Colonic mucosa (tissue), 4 donors: ENCODE results near the gene WDR20. TPM values are rescaled to one million over a fixed set of nuclear protein-coding genes. Genes with fewer than 3 reads are reported as not detected.

ENCODE experiments used
- DNase-seq: peaks from one replicate; pipeline ENCODE4 v3.0.0-alpha.2; 2020
- H3K27ac ChIP-seq: fragments of 200-600 bp; one replicate; pipeline ENCODE4 v1.8.0; 2021
- H3K27me3 ChIP-seq: fragments of 200-600 bp; one replicate; pipeline ENCODE4 v1.8.0; 2021
- H3K36me3 ChIP-seq: fragments of 200-600 bp; one replicate; pipeline ENCODE4 v1.8.0; 2021
- H3K4me1 ChIP-seq: fragments of 200-600 bp; one replicate; pipeline ENCODE4 v1.8.0; 2021; ENCODE audit warnings: mild to moderate bottlenecking
- H3K4me3 ChIP-seq: fragments of 200-600 bp; one replicate; pipeline ENCODE4 v1.8.0; 2021
- H3K9ac ChIP-seq, 2 donors: one replicate each; pipeline ENCODE4 v1.7.0; 2013; ENCODE audit warnings: control low read depth in 2 of 2, low read depth in 2 of 2, low read length in 2 of 2
- H3K9me3 ChIP-seq: fragments of 200-600 bp; one replicate; pipeline ENCODE4 v1.8.0; 2021
- intact Hi-C: fragments of 100-400 bp; cut with DNase I; formaldehyde crosslinking; loops from one replicate; pipeline ENCODE4 v1.14.1; 2022
- total RNA-seq, 2 donors: library from RNA; stranded (reverse); fragmentation: NEBNext Ultra II Directional in 1 of 2; extraction: Animal tissue kit (Norgen Biotek cat#: 25700) in 1 of 2; gene quantifications; one replicate each; pipeline ENCODE4 v1.2.1, GENCODE V29; 2021
- TF ChIP-seq, protein P1 (sequence below): fragments of 200-600 bp; IDR thresholded peaks from one replicate; pipeline ENCODE4 v1.8.0; 2022; ENCODE audit warnings: antibody characterized with exemption, mild to moderate bottlenecking
- donor health status: healthy.
- donor health status: DM: no; HTN: no; CAD: no.
- donor health status: DM: no; HTN: no; CAD: no.

The WDR20 gene
- total RNA-seq, 2 donors from 2014 or later = 30.0 to 31.2 TPM

DNA sequence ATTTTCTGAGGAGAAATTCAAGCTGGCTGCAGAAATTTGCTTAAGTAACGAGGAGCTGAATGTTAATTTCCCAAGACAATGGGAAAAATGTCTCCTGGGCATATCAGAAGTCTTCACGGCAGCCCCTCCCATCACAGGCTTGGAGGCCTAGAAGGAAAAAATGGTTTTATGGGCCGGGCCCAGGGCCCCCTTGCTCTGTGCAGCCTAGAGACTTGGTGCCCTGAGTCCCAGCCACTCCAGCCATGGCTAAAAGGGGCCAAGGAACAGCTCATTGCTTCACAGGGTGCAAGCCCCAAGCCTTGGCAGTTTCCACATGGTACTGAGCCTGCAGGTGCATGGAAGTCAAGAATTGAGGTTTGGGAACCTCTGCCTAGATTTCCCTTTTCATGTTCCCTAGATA, 28.6 kb upstream of the WDR20 start:
- TF ChIP-seq, protein P1, sequence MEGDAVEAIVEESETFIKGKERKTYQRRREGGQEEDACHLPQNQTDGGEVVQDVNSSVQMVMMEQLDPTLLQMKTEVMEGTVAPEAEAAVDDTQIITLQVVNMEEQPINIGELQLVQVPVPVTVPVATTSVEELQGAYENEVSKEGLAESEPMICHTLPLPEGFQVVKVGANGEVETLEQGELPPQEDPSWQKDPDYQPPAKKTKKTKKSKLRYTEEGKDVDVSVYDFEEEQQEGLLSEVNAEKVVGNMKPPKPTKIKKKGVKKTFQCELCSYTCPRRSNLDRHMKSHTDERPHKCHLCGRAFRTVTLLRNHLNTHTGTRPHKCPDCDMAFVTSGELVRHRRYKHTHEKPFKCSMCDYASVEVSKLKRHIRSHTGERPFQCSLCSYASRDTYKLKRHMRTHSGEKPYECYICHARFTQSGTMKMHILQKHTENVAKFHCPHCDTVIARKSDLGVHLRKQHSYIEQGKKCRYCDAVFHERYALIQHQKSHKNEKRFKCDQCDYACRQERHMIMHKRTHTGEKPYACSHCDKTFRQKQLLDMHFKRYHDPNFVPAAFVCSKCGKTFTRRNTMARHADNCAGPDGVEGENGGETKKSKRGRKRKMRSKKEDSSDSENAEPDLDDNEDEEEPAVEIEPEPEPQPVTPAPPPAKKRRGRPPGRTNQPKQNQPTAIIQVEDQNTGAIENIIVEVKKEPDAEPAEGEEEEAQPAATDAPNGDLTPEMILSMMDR = no peak
- no peak for DNase-seq

GRCh38 chr14:102116361-102117180, 23.1 kb upstream of the WDR20 start:
- no peaks in the 10 kb centered on the region for H3K36me3 ChIP-seq
- intact Hi-C loops = no loop called here
- no peak overlapping the region for H3K27ac ChIP-seq
- TF ChIP-seq, protein P1 = no peak
- no peak overlapping the region for H3K9ac ChIP-seq
- H3K4me3 ChIP-seq = no peak overlapping the region
- no peak for DNase-seq
- H3K27me3 ChIP-seq = no peaks in the 10 kb centered on the region
- no peaks in the 10 kb centered on the region for H3K9me3 ChIP-seq
- H3K4me1 ChIP-seq = no peaks in the 10 kb centered on the region

More for the DNA sequence above, 28.6 kb upstream of the WDR20 start:
- H3K9ac ChIP-seq = no peak overlapping the region
- intact Hi-C loops = no loop called here
- H3K9me3 ChIP-seq = no peaks in the 10 kb centered on the region
- no peaks in the 10 kb centered on the region for H3K27me3 ChIP-seq
- H3K27ac ChIP-seq = no peak overlapping the region
- H3K4me1 ChIP-seq = no peaks in the 10 kb centered on the region
- no peak overlapping the region for H3K4me3 ChIP-seq
- H3K36me3 ChIP-seq = no peaks in the 10 kb centered on the region

DNA sequence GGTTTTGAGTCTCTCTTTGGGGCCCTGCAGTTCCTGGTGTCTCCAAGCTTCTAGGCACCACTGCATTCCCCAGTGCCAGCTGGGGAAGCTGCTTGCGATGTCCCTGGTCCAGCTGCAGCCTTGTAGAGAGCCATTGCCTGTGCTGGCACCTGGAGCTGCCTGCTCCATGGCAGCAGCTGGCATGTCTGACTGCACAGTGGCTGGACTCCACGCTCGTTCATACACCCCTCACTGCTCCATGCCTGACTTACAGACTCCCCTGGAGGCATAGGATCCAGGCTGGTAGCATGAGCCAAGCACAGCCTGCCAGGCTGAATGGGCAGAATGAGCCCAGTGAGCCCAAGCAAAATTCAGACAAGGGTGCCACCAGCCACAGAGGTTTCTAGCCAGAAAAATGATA, 21.8 kb upstream of the WDR20 start:
- Histone ChIP-seq H3K36me3 (no peaks in the 10 kb centered on the region), H3K4me1 (no peaks in the 10 kb centered on the region), H3K4me3 (no peak overlapping the region), H3K9ac (no peak overlapping the region), H3K27me3 (no peaks in the 10 kb centered on the region), H3K9me3 (no peaks in the 10 kb centered on the region), H3K27ac (no peak overlapping the region)
- intact Hi-C loops = no loop called here
- TF ChIP-seq, protein P1 = no peak
- DNase-seq = no peak

GRCh38 chr14:102120888-102121287, 18.8 kb upstream of the WDR20 start:
- TF ChIP-seq, protein P1 = no peak
- DNase-seq = no peak

GRCh38 chr14:102121567-102121966, 18.1 kb upstream of the WDR20 start:
- Histone ChIP-seq H3K4me1 (no peaks in the 10 kb centered on the region), H3K9me3 (no peaks in the 10 kb centered on the region), H3K27ac (no peak overlapping the region), H3K27me3 (no peaks in the 10 kb centered on the region), H3K9ac (no peak overlapping the region), H3K4me3 (no peak overlapping the region), H3K36me3 (no peaks in the 10 kb centered on the region)
- TF ChIP-seq, protein P1 = no peak
- DNase-seq = no peak
- intact Hi-C loops = no loop called here

More at GRCh38 chr14:102120888-102121287, 18.8 kb upstream of the WDR20 start:
- Histone ChIP-seq H3K9ac (no peak overlapping the region), H3K9me3 (no peaks in the 10 kb centered on the region), H3K4me1 (no peaks in the 10 kb centered on the region), H3K36me3 (no peaks in the 10 kb centered on the region), H3K4me3 (no peak overlapping the region), H3K27ac (no peak overlapping the region), H3K27me3 (no peaks in the 10 kb centered on the region)
- intact Hi-C loops = no loop called here
